GM23248 (cell line): ENCODE results near the gene PAFAH1B2. TPM values are rescaled to one million over a fixed set of nuclear protein-coding genes. Genes with fewer than 3 reads are reported as not detected.

ENCODE experiments used
- DNase-seq: peaks from one replicate; pipeline ENCODE4 v3.0.0-alpha.2; 2015
- H2AFZ ChIP-seq: fragments of 200-600 bp; sonication (generic); 2 replicates; pipeline ENCODE4 v1.6.1; 2016; ENCODE audit warnings: antibody characterized with exemption
- H3F3A ChIP-seq: fragments of 200-600 bp; sonication (generic); 2 replicates; pipeline ENCODE4 v1.6.1; 2016; ENCODE audit warnings: mild to moderate bottlenecking, antibody characterized with exemption, mixed run types; ENCODE audit not compliant: insufficient read depth
- H3K27ac ChIP-seq: fragments of 200-600 bp; sonication (generic); 2 replicates; pipeline ENCODE4 v1.5.1; 2016; ENCODE audit warnings: mild to moderate bottlenecking
- H3K27me3 ChIP-seq: fragments of 200-600 bp; sonication (generic); replicated peaks from 2 replicates; pipeline ENCODE4 v1.6.1; 2016; ENCODE audit warnings: mild to moderate bottlenecking; ENCODE audit not compliant: insufficient read depth
- H3K36me3 ChIP-seq: fragments of 200-600 bp; sonication (generic); 2 replicates; pipeline ENCODE4 v1.6.1; 2016; ENCODE audit warnings: low read depth, mild to moderate bottlenecking
- H3K4me1 ChIP-seq: fragments of 200-600 bp; sonication (generic); 2 replicates; pipeline ENCODE4 v1.6.1; 2016; ENCODE audit warnings: mild to moderate bottlenecking; ENCODE audit not compliant: insufficient read depth
- H3K4me2 ChIP-seq: fragments of 200-600 bp; sonication (generic); one replicate; pipeline ENCODE4 v1.6.1; 2016; ENCODE audit warnings: mild to moderate bottlenecking; ENCODE audit not compliant: unreplicated experiment
- H3K4me3 ChIP-seq: fragments of 200-600 bp; sonication (generic); 2 replicates; pipeline ENCODE4 v1.5.1; 2016; ENCODE audit warnings: mild to moderate bottlenecking
- H3K79me2 ChIP-seq: fragments of 200-600 bp; sonication (generic); 2 replicates; pipeline ENCODE4 v1.6.1; 2016; ENCODE audit warnings: mild to moderate bottlenecking; ENCODE audit not compliant: insufficient read depth
- H3K9ac ChIP-seq: fragments of 200-600 bp; sonication (generic); 2 replicates; pipeline ENCODE4 v1.6.1; 2016; ENCODE audit warnings: mild to moderate bottlenecking
- H3K9me2 ChIP-seq: fragments of 200-600 bp; sonication (generic); 2 replicates; pipeline ENCODE4 v1.6.1; 2016; ENCODE audit warnings: mixed run types, mild to moderate bottlenecking, moderate library complexity; ENCODE audit not compliant: insufficient read depth
- H3K9me3 ChIP-seq: fragments of 200-600 bp; sonication (generic); one replicate; pipeline ENCODE4 v1.6.1; 2017; ENCODE audit warnings: low read depth
- H4K20me1 ChIP-seq: fragments of 200-600 bp; sonication (generic); 2 replicates; pipeline ENCODE4 v1.6.0; 2016; ENCODE audit not compliant: insufficient read depth
- EZH2 ChIP-seq: fragments of 200-600 bp; sonication (generic); IDR thresholded peaks from 2 replicates; pipeline ENCODE4 v1.6.1; 2018; ENCODE audit warnings: antibody characterized with exemption, mild to moderate bottlenecking; ENCODE audit not compliant: insufficient read depth, poor library complexity, severe bottlenecking
- EZH2phosphoT487 ChIP-seq: fragments of 200-600 bp; sonication (generic); IDR thresholded peaks from 2 replicates; pipeline ENCODE4 v1.6.1; 2018; ENCODE audit warnings: antibody characterized with exemption, moderate library complexity, mild to moderate bottlenecking, low read depth; ENCODE audit not compliant: insufficient read depth
- WGBS, 2 experiments: methylation state at CpG; one replicate each; pipeline ENCODE4 v1.1.6; 2015 to 2017; ENCODE audit warnings: low lambda C conversion rate in 2 of 2, low coverage in 1 of 2; ENCODE audit errors: missing lambda C conversion rate in 2 of 2; 5-methylcytosine and 5-hydroxymethylcytosine counted together
- in situ Hi-C: fragments of 300-500 bp; cut with MboI; formaldehyde crosslinking; loops from 2 replicates; pipeline ENCODE4 v1.15.0; 2020
- polyA plus RNA-seq: library from polyadenylated mRNA; unstranded; fragments of >200 nt; fragmentation: Nextera tagmentation; extraction: Ambion mirVana; gene quantifications from 2 replicates; pipeline ENCODE4 v1.2.1, GENCODE V29; 2016
- total RNA-seq: library from RNA; depleted of rRNA; stranded (reverse); fragments of >200 nt; shearing (Covaris generic); gene quantifications from 2 replicates; pipeline ENCODE4 v1.2.3, GENCODE V29; 2014

Gene PAFAH1B2
- total and polyA plus RNA-seq, 2 experiments from 2014 or later = 116 to 140 TPM

DNA sequence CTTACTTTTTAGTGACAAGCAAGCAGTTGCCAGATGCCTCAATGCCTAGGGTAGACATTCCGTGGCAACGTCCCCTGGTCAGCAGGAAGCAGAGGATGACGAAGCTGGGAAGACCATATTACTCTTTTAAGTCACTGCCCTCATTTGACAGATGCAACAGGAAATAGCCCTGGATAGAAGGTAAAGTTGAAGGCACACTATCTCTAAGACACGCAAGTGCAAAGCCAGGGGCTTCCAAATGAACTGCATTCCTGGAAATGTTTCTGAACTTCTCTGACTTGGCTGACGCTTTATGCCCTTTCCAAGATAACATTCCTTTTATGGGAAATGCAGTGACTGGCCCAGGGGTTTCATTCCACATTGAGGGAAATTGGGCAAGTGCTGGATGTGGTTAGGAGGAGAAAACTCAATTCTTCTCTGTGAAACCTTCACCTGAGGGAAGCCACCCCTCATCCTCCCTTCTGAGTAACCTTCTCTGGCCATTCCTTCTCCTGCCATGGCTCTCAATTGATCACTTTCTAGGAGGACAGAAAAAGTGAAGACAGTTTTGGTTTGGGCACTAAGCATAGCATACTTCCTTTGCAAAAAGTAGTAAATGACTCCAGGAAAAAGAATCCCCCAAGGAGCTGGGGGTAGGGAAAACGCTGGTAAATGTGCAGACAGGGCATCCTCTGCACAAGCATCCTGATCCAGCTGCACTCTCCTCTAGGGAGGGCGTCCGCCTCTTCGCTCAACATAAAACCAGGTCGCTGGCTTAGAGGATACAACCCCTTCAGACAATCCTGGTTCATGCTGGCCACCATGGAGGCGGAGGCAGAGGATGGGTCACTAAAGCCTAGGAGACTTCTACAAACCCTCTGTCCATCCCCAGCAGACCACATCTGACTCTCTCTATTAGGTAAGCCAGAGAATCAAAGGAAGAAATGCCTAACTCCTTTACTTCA is 73.3 kb downstream of the PAFAH1B2 start:
- no peaks in the 10 kb centered on the region for H4K20me1 ChIP-seq
- H3K9me3 ChIP-seq = no peaks in the 10 kb centered on the region
- no peak for TF ChIP-seq EZH2
- no peak for TF ChIP-seq EZH2phosphoT487
- H3K36me3 ChIP-seq = peaks cover 52% of the 10 kb centered on the region; the same call in 1 of the 2 replicates
- no peak overlapping the region for H3K27ac ChIP-seq
- no peak overlapping the region for H3K4me2 ChIP-seq
- H3K4me3 ChIP-seq = no peak overlapping the region
- H3K79me2 ChIP-seq = no peaks in the 10 kb centered on the region
- no peak for DNase-seq
- H3K27me3 ChIP-seq = no peaks in the 10 kb centered on the region
- H3K9me2 ChIP-seq = no peaks in the 10 kb centered on the region
- peaks cover 4% of the 10 kb centered on the region; the same call in 1 of the 2 replicates for H3F3A ChIP-seq
- in situ Hi-C loops = no loop called here
- 85 to 90% methylated on average over 10 to 11 of the region's 11 CpGs for WGBS, 2 experiments
- no peak overlapping the region for H3K9ac ChIP-seq
- H2AFZ ChIP-seq = no peak overlapping the region
- 0 out of 2 replicates have a peak, but pooled peaks cover 6% of the 10 kb centered on the region for H3K4me1 ChIP-seq

GRCh38 chr11:117218133-117218915 is 74.2 kb downstream of the PAFAH1B2 start:
- Histone ChIP-seq H2AFZ (no peak overlapping the region), H3K27ac (no peak overlapping the region), H4K20me1 (no peaks in the 10 kb centered on the region), H3K4me2 (no peak overlapping the region), H3K4me1 (0 out of 2 replicates have a peak, but pooled peaks cover 6% of the 10 kb centered on the region), H3K4me3 (no peak overlapping the region), H3F3A (peaks cover 5% of the 10 kb centered on the region; the same call in 1 of the 2 replicates), H3K9me3 (no peaks in the 10 kb centered on the region), H3K27me3 (no peaks in the 10 kb centered on the region), H3K36me3 (peaks cover 51% of the 10 kb centered on the region; the same call in 1 of the 2 replicates), H3K9ac (no peak overlapping the region), H3K79me2 (no peaks in the 10 kb centered on the region), H3K9me2 (no peaks in the 10 kb centered on the region)
- TF ChIP-seq EZH2 (no peak), EZH2phosphoT487 (no peak)
- DNase-seq = no peak
- in situ Hi-C loops = no loop called here
- WGBS, 2 experiments = 83 to 84% methylated on average over 15 of the region's 15 CpGs

DNA sequence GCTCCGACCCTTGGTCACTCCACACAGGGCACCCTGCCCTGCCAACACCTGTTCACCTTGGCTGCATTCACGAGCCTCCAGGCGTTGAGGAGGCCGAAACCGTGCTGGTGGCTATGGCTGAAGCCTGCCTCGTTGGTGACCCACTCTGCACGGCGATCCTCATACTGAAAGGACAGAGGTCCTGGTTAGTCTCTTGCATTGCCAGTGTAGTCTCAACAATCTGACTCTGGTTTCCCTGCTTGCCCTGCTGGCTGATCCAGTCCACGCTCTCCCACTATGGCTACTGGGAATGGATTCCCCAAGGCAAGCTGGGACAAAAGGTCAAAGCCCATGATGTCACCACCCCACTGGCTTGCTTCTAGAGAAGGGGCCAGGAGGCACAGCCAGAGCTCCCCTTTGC is 74.9 kb downstream of the PAFAH1B2 start:
- in situ Hi-C loops = no loop called here
- Histone ChIP-seq H3F3A (peaks cover 5% of the 10 kb centered on the region; the same call in 1 of the 2 replicates), H3K36me3 (peaks cover 48% of the 10 kb centered on the region; the same call in 1 of the 2 replicates), H3K9me3 (no peaks in the 10 kb centered on the region), H3K4me3 (no peak overlapping the region), H3K9me2 (no peaks in the 10 kb centered on the region), H2AFZ (no peak overlapping the region), H3K4me1 (0 out of 2 replicates have a peak, but pooled peaks cover 6% of the 10 kb centered on the region), H3K27ac (no peak overlapping the region), H4K20me1 (no peaks in the 10 kb centered on the region), H3K4me2 (no peak overlapping the region), H3K79me2 (no peaks in the 10 kb centered on the region), H3K9ac (no peak overlapping the region), H3K27me3 (no peaks in the 10 kb centered on the region)
- 92 to 93% methylated on average over 9 of the region's 9 CpGs for WGBS, 2 experiments
- no peak for TF ChIP-seq EZH2
- no peak for TF ChIP-seq EZH2phosphoT487
- no peak for DNase-seq

- peaks cover 48% of the 10 kb centered on the region; the same call in 1 of the 2 replicates for H3K36me3 ChIP-seq
- H4K20me1 ChIP-seq = no peaks in the 10 kb centered on the region
- H3K27ac ChIP-seq = no peak overlapping the region
- H3K79me2 ChIP-seq = no peaks in the 10 kb centered on the region
- H3K9me2 ChIP-seq = no peaks in the 10 kb centered on the region
- 97 to 98% methylated on average over 8 of the region's 8 CpGs for WGBS, 2 experiments
- in situ Hi-C loops = no loop called here
- H3F3A ChIP-seq = peaks cover 5% of the 10 kb centered on the region; the same call in 1 of the 2 replicates
- no peaks in the 10 kb centered on the region for H3K27me3 ChIP-seq
- H3K4me1 ChIP-seq = 0 out of 2 replicates have a peak, but pooled peaks cover 6% of the 10 kb centered on the region
- no peak for TF ChIP-seq EZH2phosphoT487
- no peak for TF ChIP-seq EZH2
- H3K4me2 ChIP-seq = no peak overlapping the region
- H3K9me3 ChIP-seq = no peaks in the 10 kb centered on the region
- no peak overlapping the region for H2AFZ ChIP-seq
- H3K4me3 ChIP-seq = no peak overlapping the region
- no peak overlapping the region for H3K9ac ChIP-seq
- no peak for DNase-seq
These were observed 75.4 kb downstream of the PAFAH1B2 start for GRCh38 chr11:117219455-117219854.
